OCI-LY3 (cell line): Measurements from ENCODE around the gene FAM184B.

ENCODE experiments used
- CTCF ChIP-seq: fragments of 200-600, 300-600 bp; sonication (generic); IDR thresholded peaks from 2 replicates; pipeline ENCODE4 v1.5.1; 2014; ENCODE audit warnings: antibody characterized with exemption, low read length, low read depth
- EZH2phosphoT487 ChIP-seq: fragments of 200-600 bp; shearing (Covaris generic); IDR thresholded peaks from 2 replicates; pipeline ENCODE4 v1.6.1; 2018; ENCODE audit warnings: antibody characterized with exemption, mixed run types, low read depth

- TF ChIP-seq CTCF (no peak), EZH2phosphoT487 (no peak)
These were observed 80.1 kb downstream of the FAM184B start for GRCh38 chr4:17701138-17701839.
